Left kidney (tissue), 8 donors: ENCODE measurements around the gene PTPA. TPM values are rescaled to one million over a fixed set of nuclear protein-coding genes. Genes with fewer than 3 reads are reported as not detected.

Experiments
- DNase-seq: peaks from one replicate; pipeline ENCODE4 v3.0.0-alpha.2; 2013
- long read RNA-seq, 8 donors: transcript quantifications; one replicate each; lab custom pipeline, GENCODE V29; 2026
- polyA plus RNA-seq: library from polyadenylated mRNA; unstranded; fragments of 120-200 nt; gene quantifications from one replicate; pipeline ENCODE4 v1.2.1, GENCODE V29; 2013; ENCODE audit not compliant: insufficient read length

Gene PTPA
- polyA plus RNA-seq: 104 TPM
- long read RNA-seq, donor 1, transcript PTPA-210 (3 exons, 1,153 nt): major isoform, 16 of 52 reads
- long read RNA-seq, donor 1, transcript PTPA-201 (11 exons, 2,845 nt): minor isoform, 5 of 52 reads
- long read RNA-seq, donor 1, transcript PTPA-207 (10 exons, 2,737 nt): minor isoform, 12 of 52 reads
- long read RNA-seq, donor 1, transcript PTPA-214 (3 exons, 988 nt): minor isoform, 6 of 52 reads
- long read RNA-seq, donor 1, partial matches to known transcripts: 5 of 52 reads
- long read RNA-seq, donor 1, other reads (novel, unspliced or antisense): 0 of 52 reads
- long read RNA-seq, donor 2, transcript PTPA-216 (3 exons, 857 nt): minor isoform, 7 of 96 reads
- long read RNA-seq, donor 2, transcript PTPA-207 (10 exons, 2,737 nt): minor isoform, 12 of 96 reads
- long read RNA-seq, donor 2, transcript PTPA-210 (3 exons, 1,153 nt): major isoform, 17 of 96 reads
- long read RNA-seq, donor 2, partial matches to known transcripts: 57 of 96 reads
- long read RNA-seq, donor 2, other reads (novel, unspliced or antisense): 0 of 96 reads
- long read RNA-seq, donor 3, transcript PTPA-210 (3 exons, 1,153 nt): minor isoform, 12 of 32 reads
- long read RNA-seq, donor 3, transcript PTPA-207 (10 exons, 2,737 nt): major isoform, 15 of 32 reads
- long read RNA-seq, donor 3, partial matches to known transcripts: 0 of 32 reads
- long read RNA-seq, donor 3, other reads (novel, unspliced or antisense): 0 of 32 reads
- long read RNA-seq, donor 4, partial matches to known transcripts: 0 of 3 reads
- long read RNA-seq, donor 4, other reads (novel, unspliced or antisense): 0 of 3 reads
- long read RNA-seq, donor 5, transcript PTPA-207 (10 exons, 2,737 nt): major isoform, 16 of 43 reads
- long read RNA-seq, donor 5, transcript PTPA-214 (3 exons, 988 nt): minor isoform, 6 of 43 reads
- long read RNA-seq, donor 5, transcript PTPA-210 (3 exons, 1,153 nt): minor isoform, 15 of 43 reads
- long read RNA-seq, donor 5, partial matches to known transcripts: 0 of 43 reads
- long read RNA-seq, donor 5, other reads (novel, unspliced or antisense): 0 of 43 reads
- long read RNA-seq, donor 6, transcript PTPA-207 (10 exons, 2,737 nt): minor isoform, 20 of 91 reads
- long read RNA-seq, donor 6, transcript PTPA-210 (3 exons, 1,153 nt): major isoform, 21 of 91 reads
- long read RNA-seq, donor 6, transcript PTPA-214 (3 exons, 988 nt): minor isoform, 5 of 91 reads
- long read RNA-seq, donor 6, partial matches to known transcripts: 33 of 91 reads
- long read RNA-seq, donor 6, other reads (novel, unspliced or antisense): 0 of 91 reads
- long read RNA-seq, donor 7, transcript PTPA-210 (3 exons, 1,153 nt): major isoform, 35 of 70 reads
- long read RNA-seq, donor 7, transcript PTPA-214 (3 exons, 988 nt): minor isoform, 6 of 70 reads
- long read RNA-seq, donor 7, transcript PTPA-207 (10 exons, 2,737 nt): minor isoform, 18 of 70 reads
- long read RNA-seq, donor 7, partial matches to known transcripts: 0 of 70 reads
- long read RNA-seq, donor 7, other reads (novel, unspliced or antisense): 0 of 70 reads
- long read RNA-seq, donor 8, transcript PTPA-210 (3 exons, 1,153 nt): major isoform, 8 of 21 reads
- long read RNA-seq, donor 8, transcript PTPA-207 (10 exons, 2,737 nt): minor isoform, 7 of 21 reads
- long read RNA-seq, donor 8, partial matches to known transcripts: 0 of 21 reads
- long read RNA-seq, donor 8, other reads (novel, unspliced or antisense): 0 of 21 reads

- peak; percentile 89 for DNase-seq
Observed at GRCh38 chr9:129110740-129111527, at the start of gene PTPA, which contains the start of gene CRAT. PTPA (plus strand) TSS chr9:129111415; CDS start chr9:129111601, 186 bp downstream. CRAT (minus strand) TSS chr9:129110793; CDS start chr9:129110509, 284 bp downstream.

GRCh38 chr9:129063061-129063460 lies 48.2 kb upstream of the PTPA start:
- no peak for DNase-seq

GRCh38 chr9:129064499-129064908 lies 46.7 kb upstream of the PTPA start:
- no peak for DNase-seq

GRCh38 chr9:129068110-129068509 lies 43.1 kb upstream of the PTPA start:
- DNase-seq: no peak

GRCh38 chr9:129068990-129069861 lies 42.0 kb upstream of the PTPA start:
- no peak for DNase-seq

- no peak for DNase-seq
Observed at GRCh38 chr9:129069862-129070641, 41.2 kb upstream of the PTPA start.

GRCh38 chr9:129070696-129071525 lies 40.3 kb upstream of the PTPA start:
- DNase-seq: no peak

- no peak for DNase-seq
Observed at GRCh38 chr9:129071526-129072126, 39.6 kb upstream of the PTPA start.

- DNase-seq: no peak
Observed at GRCh38 chr9:129072171-129072570, 39.0 kb upstream of the PTPA start.

- no peak for DNase-seq
Observed at GRCh38 chr9:129073404-129073803, 37.8 kb upstream of the PTPA start.

- no peak for DNase-seq
Observed at GRCh38 chr9:129074106-129074505, 37.1 kb upstream of the PTPA start.

- DNase-seq: no peak
Observed at GRCh38 chr9:129075996-129076639, 35.1 kb upstream of the PTPA start.

- DNase-seq: no peak
Observed at GRCh38 chr9:129076640-129077037, 34.6 kb upstream of the PTPA start.

GRCh38 chr9:129077236-129077635 lies 34.0 kb upstream of the PTPA start:
- no peak for DNase-seq

- no peak for DNase-seq
Observed at GRCh38 chr9:129078691-129079503, 32.3 kb upstream of the PTPA start.
